IPS-NIHi11 (cell line): ENCODE results near the gene KNCN.

Source experiments
- DNase-seq: peaks from one replicate; pipeline ENCODE4 v3.0.0; 2012; ENCODE audit warnings: mixed read lengths, low spot score

The KNCN gene

DNA sequence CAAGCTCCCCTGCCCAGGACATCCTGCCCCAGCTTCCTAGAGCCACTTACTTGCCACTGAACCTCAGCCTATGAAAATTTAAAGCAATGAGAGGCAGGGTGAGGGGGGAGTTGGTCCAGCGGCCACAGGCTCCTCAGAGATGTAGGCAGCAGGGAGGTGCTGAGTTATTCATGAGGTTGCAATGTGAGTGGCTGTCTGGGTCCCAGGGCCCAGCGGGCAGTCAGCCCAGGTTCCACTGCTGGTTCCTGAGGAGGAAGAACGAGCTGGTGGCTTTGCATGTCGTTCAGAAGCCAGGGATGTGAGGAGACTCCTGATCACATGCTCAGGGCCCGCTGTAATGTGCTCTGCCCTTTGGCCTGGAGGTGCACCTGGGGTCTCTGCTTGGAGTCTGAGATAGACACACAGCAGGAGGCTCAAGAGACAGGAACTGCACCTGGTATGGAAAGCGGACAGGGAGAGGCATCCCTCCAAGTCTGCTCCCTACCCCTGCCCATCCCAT, at the start of gene KNCN:
TSS of gene KNCN (minus strand) at position 51 of the 499 bp plus-strand sequence. CDS start 432 bp downstream, outside the sequence.
- no peak for DNase-seq

DNA sequence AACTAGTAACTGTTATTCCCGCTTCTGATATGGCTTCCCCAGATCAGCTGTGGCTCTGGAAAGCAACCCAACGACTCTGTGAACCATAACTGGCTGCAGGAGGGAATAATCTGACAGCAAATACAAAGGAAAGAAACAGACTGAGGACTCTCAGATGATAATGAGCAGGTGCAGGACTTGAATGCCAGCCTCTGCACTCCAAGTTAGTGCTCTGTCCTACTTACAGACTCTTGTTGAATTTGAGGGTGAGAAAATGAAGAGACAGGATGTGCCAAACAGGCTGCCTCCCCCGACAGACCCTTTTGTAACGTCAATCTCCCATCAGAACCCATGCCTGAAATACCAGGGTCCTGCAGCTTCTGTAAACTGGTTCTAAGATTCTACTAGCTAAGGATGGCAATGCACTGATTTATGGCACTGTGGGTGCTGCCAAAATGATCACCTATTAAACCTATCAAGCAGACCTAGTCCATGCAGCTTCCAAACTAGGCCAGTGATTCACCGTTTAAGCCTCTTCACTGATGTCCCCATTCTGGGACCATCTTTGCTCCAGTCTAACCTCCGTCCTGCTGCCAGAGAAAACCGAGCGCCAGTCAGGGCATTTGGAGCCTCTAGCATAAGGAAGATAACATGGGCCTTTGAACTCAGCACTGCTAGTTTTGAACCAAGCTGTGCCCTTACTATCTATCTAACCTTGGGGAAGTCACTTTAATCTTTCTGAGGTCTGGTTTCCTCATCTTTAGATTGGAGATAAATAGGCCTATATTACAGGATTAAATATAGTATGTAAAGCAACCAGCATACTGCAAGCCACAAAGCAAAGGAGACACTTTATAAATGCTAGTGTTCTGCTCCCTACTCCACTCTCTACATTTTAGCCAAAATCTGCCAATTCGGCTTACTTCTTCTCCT, 47.9 kb upstream of the KNCN start:
- DNase-seq, result no peak

DNA sequence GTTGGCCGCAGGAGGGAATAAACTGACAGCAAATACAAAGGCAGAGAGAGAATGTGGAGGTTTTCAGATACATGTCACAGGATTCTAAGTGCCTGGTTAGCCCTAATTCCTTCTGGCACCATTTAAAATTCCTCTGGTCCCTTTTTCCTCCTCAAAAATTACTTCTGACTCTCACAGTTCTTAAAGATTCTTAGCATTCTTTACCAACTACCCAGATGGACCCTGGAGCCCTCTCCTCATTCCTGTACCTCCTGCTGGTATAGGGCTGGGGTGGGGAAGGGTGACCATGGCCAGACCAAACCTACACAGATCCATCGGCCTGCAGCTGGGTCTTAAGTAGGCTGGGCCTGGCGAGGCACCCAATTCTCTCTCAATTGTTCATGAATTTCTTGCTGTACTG, 45.4 kb upstream of the KNCN start:
- no peak for DNase-seq

DNA sequence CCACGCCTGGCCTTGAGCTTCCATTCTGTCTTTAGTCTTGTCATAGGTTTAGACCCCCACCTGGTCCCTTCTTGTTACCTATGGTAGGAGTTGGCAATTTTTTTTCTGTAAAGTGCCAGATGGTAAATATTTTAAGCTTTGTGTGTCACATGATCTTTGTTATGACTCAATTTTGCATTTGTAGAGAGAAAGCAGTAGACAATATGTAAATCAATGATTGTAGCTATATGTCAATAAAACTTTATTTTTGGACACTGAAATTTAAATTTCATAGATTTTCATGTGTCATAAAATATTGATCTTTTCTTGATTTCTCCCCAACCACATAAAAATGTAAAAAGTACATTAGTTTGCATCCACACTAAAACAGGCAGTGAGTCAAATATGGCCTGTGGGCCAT, 44.6 kb upstream of the KNCN start:
- no peak for DNase-seq

DNA sequence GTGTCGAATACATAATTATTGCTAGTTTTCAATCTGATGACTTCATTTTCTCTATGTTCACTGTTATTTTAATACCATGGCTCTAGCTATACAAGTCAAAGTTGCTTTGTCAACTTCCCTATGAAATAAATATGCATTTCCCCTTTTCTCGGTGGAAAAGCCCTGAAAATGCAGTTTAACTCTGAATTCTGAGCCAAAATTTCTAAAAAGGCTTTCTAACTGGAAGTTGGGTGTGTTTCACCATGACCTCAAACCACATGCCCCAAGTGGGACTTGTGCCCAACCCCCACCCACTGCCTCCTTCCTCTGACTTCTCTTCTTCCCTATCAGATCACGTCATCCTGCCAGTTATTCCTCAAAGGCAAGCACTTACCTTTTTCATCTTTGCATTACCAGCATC, 43.7 kb upstream of the KNCN start:
- DNase-seq, result no peak

DNA sequence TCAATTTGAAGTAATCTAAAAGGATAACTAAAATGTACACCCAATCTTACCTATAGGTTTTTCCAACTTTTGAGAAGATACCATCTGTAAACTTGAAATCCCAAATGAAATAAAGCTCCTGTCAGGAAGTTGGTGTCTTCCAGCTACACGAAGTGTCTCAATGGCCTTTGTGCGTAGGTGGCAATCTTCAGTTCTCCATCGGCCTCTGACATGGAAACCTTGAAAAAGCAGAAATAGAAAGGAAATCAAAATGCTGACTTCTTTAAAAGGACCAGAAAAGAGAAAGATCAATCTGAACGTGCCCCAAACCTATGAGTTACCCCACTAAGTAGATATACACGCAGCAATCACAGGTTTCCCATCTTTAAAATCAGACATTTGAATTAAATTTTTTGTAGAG, 42.6 kb upstream of the KNCN start:
- DNase-seq, result no peak

DNA sequence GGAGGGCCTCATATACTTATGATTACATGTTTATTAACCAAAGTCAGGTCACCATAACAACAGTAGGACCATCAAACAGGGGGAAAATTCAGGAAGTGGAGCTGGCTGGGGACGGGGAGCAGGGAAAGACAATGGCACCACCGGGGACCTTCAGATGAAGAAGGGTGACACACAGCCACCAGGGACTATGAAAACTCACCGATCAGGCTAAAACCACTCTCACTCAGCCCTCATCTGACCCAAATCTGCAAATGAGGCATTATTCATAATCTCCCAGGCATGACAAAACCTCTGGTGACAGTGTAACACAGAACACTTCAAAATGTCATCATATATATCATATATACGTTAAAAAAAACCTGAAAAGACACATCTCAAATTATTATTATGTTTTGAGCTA, 41.4 kb upstream of the KNCN start:
- no peak for DNase-seq

DNA sequence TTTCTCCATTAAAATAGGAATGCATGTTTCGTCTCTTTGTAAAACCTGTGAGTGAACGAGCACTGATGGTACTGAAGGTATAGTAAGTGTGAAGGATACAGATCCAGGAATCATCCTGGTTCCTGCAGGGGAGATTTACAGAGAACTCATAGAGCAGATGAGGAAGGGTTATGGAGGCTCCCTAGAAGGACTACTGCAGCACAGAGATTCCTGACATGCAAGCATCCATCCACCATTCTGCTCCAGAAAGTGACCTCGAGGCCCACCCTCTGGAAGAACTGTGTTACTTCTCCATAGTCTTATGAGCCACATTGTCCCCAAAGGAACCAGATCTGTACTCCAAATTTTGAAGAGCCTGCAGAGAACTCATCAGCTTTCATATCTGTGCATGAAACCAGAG, 38.1 kb upstream of the KNCN start:
- no peak for DNase-seq

DNA sequence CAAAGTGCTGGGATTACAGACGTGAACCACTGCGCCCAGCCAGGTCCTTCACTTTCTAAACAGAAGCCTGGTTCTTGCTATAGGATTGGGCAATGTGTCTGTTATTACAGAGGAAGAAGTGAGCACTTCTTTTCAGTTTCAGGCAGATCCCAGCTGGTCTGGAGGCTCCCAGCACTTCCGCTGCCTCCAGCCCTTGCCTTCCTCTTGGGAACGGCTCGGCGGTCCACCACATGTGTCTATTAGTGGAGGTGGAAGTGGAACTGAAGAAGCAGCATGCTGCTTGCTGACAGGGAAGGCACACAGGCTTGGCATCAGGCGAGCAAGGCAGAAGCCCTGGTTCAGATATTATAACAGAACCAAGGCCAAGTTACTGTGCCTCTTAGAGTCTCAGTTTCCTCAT, 35.6 kb upstream of the KNCN start:
- no peak for DNase-seq

DNA sequence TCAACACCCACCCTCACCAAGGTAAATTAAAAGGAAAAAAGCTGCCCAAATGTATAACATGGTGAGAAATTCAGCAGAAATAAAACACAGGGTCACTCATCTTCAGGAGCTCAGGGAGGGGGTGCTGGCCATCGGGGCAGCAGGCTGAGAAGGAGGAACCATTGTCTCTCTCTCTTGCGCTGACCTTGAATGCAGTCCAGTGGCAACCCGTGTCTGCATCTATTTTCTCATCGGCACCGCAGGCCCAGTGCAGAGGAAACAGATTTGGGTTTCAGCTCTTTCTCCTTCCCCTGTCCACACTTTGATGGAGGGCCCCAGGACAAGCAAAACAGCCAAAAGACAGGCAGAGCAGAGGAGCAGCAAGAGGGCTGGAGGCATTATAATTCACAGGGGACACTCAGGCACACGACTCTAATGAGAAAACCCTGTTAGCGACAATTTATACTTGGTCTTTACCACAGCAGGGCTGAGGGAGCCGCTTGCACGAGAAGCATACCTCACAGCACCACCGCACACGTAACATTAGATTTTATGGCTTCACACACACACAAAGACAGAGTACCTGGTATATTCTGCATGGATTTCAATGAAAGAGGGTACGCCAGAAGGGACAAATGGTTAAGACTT, 34.0 kb upstream of the KNCN start:
- no peak for DNase-seq

DNA sequence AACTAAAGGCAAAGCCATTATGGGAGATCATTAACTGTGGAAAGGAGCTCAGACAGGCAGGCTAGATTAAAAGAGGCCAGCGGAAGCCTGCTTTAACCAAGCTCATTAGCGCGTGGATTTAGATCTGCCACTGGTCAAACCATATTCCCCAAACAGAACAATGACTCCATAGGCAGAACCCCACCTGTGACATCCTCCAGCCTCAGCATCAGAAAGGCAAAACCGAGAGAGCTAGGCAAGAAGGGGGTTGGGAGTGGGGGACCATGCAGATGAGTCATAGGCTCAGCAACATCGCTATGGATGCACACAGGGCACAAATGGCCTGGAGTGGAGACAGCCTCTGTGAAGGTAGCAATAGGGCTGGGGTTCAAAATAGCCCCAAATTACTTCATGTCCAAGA, 32.0 kb upstream of the KNCN start:
- DNase-seq, result no peak

DNA sequence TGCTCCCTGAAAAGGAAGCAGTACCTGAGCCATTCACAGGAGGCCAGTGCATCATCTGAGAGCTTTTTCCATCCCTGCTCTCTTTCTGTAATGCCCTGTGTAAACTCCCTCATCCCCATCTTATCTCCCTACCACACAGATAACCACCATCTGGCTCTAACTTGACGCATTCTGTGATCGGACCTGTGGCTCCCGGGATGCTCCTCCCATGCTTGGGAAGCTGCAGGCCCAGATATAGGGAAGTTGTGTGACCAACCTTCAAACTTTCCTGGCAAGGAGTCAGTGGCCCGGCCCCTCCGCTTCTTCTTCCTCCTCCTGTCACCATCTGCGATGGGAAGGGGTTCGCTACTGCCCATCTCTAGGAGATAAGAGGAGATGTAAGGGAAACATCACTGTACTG, 31.5 kb upstream of the KNCN start:
- DNase-seq, result no peak

DNA sequence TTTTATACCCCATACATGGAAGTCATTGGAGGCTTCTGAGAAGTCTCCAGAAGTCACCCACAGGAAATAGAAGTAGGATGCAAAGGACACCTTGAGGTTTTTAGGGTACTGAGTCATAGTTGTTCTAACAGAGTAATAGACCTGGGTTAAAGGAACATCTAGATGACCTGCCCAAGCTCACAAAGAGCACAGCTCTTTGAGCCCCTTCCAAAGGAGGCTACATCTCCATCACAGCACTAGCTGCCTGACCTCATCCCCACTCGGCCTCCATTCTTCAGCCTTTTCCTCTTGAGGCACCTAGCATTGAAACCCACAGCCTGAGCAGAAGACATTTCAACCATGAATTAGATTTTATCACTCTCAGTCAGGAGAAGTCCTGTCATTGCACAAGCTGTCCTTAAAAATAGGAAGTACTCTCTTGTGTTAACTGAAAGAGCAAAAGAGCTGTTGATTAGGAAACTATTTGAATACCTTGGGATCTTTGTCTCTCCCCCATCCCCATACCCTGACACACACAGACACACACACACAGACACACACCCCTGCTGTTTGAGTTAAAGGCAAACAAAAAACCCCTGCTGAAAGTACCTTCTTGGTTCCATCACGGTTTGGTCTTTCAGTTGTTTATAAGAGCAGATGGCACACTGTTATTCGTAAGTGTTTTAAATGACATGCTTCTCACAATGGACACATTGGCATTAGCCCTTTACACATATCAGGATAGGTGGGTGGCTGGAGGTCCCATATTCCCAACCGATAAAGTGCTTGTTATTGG, 30.4 kb upstream of the KNCN start:
- DNase-seq, result no peak

DNA sequence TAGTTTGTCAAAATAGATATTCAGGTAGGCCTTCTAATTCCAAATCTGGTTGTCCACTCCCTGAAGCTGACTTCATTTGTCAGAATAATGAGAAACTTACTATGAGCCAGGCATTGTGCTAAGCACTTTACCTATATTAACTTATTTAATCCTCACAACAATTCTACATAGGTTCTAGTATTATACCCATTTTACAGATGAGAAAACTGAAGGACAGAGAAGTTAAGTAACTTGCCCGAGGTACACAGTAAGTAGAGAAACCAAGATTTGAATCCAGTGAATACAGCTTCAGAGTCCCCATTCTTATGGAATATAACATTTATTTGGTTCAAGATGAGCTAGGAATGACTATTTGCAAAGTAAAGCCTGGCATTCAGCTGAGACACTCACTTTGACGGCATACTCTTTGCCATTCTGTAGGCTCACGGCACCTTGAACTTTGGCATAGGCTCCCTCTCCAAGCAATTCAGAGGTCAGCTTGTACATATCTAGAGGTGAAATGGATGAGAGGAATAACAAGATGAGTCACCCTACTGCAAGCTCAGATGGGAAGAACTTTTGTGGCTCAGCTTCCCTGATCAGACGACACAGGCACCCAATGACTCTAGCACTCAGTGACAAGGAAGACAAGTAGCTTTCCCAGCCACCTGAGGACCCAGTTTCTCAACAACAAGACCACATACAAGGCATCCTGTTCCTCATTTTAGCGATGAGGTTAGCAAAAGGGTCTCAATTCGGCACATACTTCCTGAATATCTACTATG, 28.9 kb upstream of the KNCN start:
- no peak for DNase-seq

DNA sequence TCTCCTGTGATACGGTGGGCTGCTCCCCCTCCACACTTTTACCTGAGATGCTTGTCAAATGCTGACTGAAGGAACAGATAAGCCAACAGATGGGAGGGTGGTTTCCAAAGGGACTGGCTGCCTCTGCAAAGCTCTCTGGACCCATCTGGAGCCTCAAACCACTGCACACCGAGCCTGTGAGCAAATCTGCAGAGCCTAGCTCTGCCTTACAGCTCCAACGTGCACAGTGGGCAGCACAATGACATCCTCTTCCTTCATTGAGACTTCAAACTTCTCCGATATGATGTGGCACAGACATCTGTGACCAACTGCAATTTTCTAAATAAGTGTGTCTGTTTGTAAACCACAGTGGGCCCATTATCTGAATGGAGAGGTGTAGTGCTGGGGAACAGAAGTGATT, 26.2 kb upstream of the KNCN start:
- DNase-seq, result no peak

DNA sequence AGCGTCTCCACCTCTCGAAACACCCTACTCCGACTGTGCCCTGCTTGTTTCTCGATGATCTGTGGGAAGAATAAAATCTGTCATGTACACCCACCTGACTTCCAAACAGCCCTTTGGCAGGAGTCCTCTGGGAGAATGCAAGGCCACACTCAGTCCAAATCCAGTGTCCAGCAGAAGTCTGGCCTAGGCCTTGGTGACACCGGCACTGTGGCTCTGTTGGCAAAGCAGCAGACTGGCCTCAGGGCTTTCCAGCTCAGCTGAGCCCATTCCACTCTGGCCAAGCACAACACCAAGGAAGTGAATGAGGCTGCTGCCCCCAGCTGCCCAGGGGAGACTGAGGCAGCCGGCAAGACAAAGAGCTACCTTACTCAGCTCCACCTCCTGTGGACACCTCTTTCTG, 25.1 kb upstream of the KNCN start:
- no peak for DNase-seq

DNA sequence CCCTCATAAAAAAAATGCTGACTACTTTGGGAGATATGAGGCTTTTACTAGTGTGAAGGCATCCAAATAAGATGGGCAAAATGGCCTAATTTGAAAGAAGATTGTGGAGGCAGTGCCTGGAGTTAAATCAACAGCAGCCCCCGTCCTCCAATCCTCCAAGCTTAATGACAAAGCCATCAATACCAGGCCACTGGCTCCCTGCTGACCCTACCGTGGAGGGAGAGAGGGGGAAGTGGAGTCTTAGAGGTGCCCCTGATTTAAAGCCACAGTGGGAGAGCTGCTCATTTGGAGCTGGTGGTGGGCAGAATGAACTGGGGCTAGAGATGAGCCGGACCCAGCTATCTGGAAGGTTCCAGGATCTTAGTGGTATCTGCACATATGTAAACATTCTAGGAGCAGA, 24.3 kb upstream of the KNCN start:
- DNase-seq, result peak; percentile 29

DNA sequence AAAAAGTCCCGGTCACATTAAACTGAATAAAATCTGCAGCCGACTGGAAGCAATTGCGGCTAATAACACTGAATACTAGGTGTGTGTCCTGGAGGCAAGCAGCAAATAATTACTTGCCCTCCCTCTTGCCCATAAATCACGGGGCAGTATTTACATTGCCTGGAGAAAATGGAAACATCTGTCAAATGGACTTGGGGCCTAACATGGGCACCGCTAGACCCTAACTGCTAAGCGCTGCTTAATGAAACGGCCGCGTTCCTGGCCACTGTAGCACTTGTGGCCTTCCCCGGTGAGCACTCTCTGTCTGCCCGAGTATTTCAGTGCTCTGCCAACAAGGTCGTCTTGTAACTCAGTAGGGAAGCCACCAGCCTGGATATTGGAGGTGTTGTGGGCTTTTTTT, 23.9 kb upstream of the KNCN start:
- no peak for DNase-seq

DNA sequence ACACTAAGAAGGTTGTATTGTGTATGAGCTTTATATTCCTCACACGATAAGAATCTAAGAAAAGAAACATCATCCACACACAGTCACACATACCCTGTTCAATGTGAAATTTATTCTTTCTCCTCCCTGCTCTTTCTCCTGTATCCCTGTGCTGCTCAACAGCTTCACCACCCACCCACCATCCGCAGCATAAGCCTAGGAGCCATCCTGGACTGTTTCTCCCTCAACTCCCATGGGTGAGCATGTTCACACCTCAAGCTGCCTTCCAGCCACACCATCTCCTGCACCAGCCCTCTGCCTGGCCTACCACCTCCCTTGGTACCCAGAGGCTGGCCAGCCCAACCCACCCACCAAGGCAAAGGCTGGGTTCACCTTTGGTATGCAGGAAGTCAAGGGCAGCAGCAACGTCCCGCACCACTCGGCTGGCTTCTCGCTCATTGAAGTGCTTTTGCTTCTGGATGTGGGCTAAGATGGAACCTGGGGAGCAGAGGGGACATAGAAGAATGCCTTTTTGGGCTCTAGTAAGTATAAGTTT, 20.3 kb upstream of the KNCN start:
- no peak for DNase-seq

DNA sequence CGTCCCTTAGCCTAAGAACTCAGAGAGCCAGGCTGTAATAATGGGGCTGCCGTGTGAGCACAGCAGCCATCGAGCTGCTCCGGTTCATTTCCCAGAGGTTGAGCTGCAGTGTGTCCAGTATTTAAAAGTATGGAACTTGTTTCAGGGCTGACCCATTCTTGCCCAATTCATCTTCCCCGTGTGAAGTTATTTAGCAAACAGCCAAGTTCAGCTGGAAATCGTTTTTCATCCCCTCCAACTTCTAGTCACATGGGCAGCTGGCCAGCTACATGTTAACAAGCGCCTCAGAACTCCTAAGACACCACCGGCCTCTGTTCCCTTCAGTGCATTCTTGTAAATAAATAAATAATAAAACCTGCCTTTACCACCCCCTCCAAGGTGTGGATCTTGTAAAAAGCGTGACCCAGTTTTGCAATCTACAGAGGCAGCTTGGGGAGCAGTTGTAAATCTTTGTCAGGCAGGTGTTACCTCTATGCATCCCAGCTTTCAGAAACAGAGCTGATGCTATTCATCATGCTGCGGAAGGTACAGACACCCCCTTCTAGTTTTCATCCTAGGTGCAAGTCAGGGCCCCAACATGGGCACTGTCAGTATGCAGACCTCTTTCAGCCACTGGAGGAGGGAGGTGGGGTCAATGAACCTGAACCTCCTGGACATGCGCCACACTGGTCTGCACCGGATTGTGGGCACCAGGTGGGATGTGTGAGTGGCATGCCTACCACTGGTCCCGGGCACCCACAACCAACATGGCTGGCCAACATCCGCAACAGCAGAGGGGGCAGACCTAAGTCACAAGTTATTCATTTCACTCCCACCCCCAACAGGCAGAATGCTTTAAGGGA, 18.7 kb upstream of the KNCN start:
- DNase-seq, result no peak

DNA sequence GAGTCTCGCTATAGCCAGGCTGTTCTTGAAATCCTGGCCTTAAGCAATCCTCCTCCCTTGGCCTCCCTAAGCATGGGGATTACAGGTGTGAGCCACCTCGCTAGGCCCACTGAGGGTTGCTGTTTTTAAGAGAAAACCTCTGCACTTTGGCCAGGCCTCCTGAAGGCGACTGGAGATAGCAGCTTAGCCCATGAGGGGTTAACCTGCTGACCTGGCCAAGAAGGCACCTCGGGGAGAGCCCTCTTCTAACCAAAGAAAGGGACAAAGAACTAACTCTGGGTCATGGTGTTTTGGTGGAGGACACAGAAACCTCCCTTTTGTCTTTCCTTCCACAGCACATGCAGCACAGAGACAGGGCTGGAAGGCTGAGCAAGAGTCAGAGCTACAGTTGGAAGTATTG, 17.7 kb upstream of the KNCN start:
- DNase-seq, result no peak
